HepG2 (cell line): Measurements from ENCODE around the gene ABTB2. TPM values are rescaled to one million over a fixed set of nuclear protein-coding genes. Genes with fewer than 3 reads are reported as not detected.

Experiments
- ARNTL ChIP-seq: sonication (generic); formaldehyde crosslinking; IDR thresholded peaks from 2 replicates; pipeline ENCODE4 v1.4.0; 2020; ENCODE audit warnings: mild to moderate bottlenecking, missing genetic modification reagents
- ASH2L ChIP-seq: fragments of 300-600, 200-600 bp; sonication (generic); IDR thresholded peaks from 2 replicates; pipeline ENCODE4 v1.7.0; 2017; ENCODE audit warnings: low read depth, mild to moderate bottlenecking, moderate library complexity, mixed read lengths, low read length; ENCODE audit not compliant: insufficient read length
- BHLHE40 ChIP-seq: IDR thresholded peaks from 2 replicates; pipeline ENCODE4 v1.6.1; 2011; ENCODE audit warnings: low read length, improper control_type of control experiment
- CBX1 ChIP-seq: IDR thresholded peaks from one replicate; pipeline ENCODE4 v1.6.1; 2016; ENCODE audit warnings: antibody characterized with exemption, low read depth
- CC2D1A ChIP-seq: sonication (generic); formaldehyde crosslinking; IDR thresholded peaks from 2 replicates; pipeline ENCODE4 v1.8.1; 2023; ENCODE audit warnings: mild to moderate bottlenecking, missing genetic modification reagents
- CENPT ChIP-seq: sonication (generic); formaldehyde crosslinking; IDR thresholded peaks from 2 replicates; pipeline ENCODE4 v1.8.0; 2022; ENCODE audit warnings: low read depth, mild to moderate bottlenecking, moderate library complexity, missing genetic modification reagents
- DZIP1 ChIP-seq: sonication (generic); formaldehyde crosslinking; IDR thresholded peaks from 2 replicates; pipeline ENCODE4 v1.5.0; 2020; ENCODE audit warnings: mild to moderate bottlenecking, missing genetic modification reagents
- ELF4 ChIP-seq: sonication (generic); formaldehyde crosslinking; IDR thresholded peaks from 2 replicates; pipeline ENCODE4 v1.5.0; 2020; ENCODE audit warnings: missing genetic modification reagents, mild to moderate bottlenecking, moderate library complexity, borderline replicate concordance
- IKZF4 ChIP-seq: sonication (generic); formaldehyde crosslinking; IDR thresholded peaks from 2 replicates; pipeline ENCODE4 v1.5.1; 2020; ENCODE audit warnings: borderline replicate concordance, mild to moderate bottlenecking, low read depth, missing genetic modification reagents; ENCODE audit errors: not compliant biosample characterization
- IRF1 ChIP-seq: sonication (generic); formaldehyde crosslinking; IDR thresholded peaks from 2 replicates; pipeline ENCODE4 v1.4.0; 2020; ENCODE audit warnings: low read depth, mild to moderate bottlenecking, missing genetic modification reagents
- KDM5A ChIP-seq: fragments of 200-600 bp; sonication (generic); IDR thresholded peaks from 2 replicates; pipeline ENCODE4 v1.7.0; 2018; ENCODE audit warnings: antibody characterized with exemption, mild to moderate bottlenecking, low read length, borderline replicate concordance
- MED1 ChIP-seq: sonication (generic); formaldehyde crosslinking; IDR thresholded peaks from 2 replicates; pipeline ENCODE4 v1.4.0; 2020; ENCODE audit warnings: missing genetic modification reagents
- MIER3 ChIP-seq: IDR thresholded peaks from 2 replicates; pipeline ENCODE4 v1.6.1; 2016; ENCODE audit warnings: missing compliant biosample characterization, borderline replicate concordance
- NFAT5 ChIP-seq: sonication (generic); formaldehyde crosslinking; IDR thresholded peaks from 2 replicates; pipeline ENCODE4 v1.4.0; 2020; ENCODE audit warnings: missing genetic modification reagents
- PLRG1 ChIP-seq: fragments of 450-650 bp; conservative IDR thresholded peaks from 2 replicates; pipeline ENCODE4 v1.6.1; 2016
- SIN3A ChIP-seq: IDR thresholded peaks from 2 replicates; pipeline ENCODE4 v1.6.1; 2011; ENCODE audit warnings: low read depth, mild to moderate bottlenecking, control low read depth, low read length, borderline replicate concordance
- YEATS2 ChIP-seq: sonication (generic); formaldehyde crosslinking; IDR thresholded peaks from 2 replicates; pipeline ENCODE4 v1.4.0; 2020; ENCODE audit warnings: missing genetic modification reagents, borderline replicate concordance
- ZNF468 ChIP-seq: sonication (generic); formaldehyde crosslinking; IDR thresholded peaks from 2 replicates; pipeline ENCODE4 v1.8.0; 2022; ENCODE audit warnings: mild to moderate bottlenecking, moderate library complexity, missing genetic modification reagents
- ZNF589 ChIP-seq: sonication (generic); formaldehyde crosslinking; conservative IDR thresholded peaks from 2 replicates; pipeline ENCODE4 v1.8.0; 2022; ENCODE audit warnings: mild to moderate bottlenecking, moderate library complexity, missing genetic modification reagents
- ZNF615 ChIP-seq: sonication (generic); formaldehyde crosslinking; IDR thresholded peaks from 2 replicates; pipeline ENCODE4 v1.5.0; 2020; ENCODE audit warnings: mild to moderate bottlenecking, missing genetic modification reagents, borderline replicate concordance
- ZNF703 ChIP-seq: sonication (generic); formaldehyde crosslinking; IDR thresholded peaks from 2 replicates; pipeline ENCODE4 v1.5.1; 2020; ENCODE audit warnings: missing genetic modification reagents, mild to moderate bottlenecking, moderate library complexity, borderline replicate concordance
- polyA plus RNA-seq, 8 experiments: library from polyadenylated mRNA; depleted of rRNA in 3 of 8; stranded (reverse) in 7 of 8; unstranded in 1 of 8; fragments of >200 nt; fragmentation: Illumina TruSeq in 4 of 8; extraction: Trizol in 4 of 8; gene quantifications; 2 replicates each; pipeline versions ENCODE4 v1.2.1 to v1.2.3, GENCODE V29; 2011 to 2016; ENCODE audit warnings: low read depth in 4 of 8, missing spikeins in 1 of 8, mixed read lengths in 1 of 8; ENCODE audit not compliant: insufficient read depth in 1 of 8
- total RNA-seq, 5 experiments: library from RNA; depleted of rRNA; stranded (reverse); fragments of >200 nt; fragmentation: Illumina TruSeq; extraction: Trizol; gene quantifications; 2 replicates each; pipeline ENCODE4 v1.2.3, GENCODE V29; 2016; ENCODE audit warnings: low read depth in 1 of 5

Gene ABTB2
- total and polyA plus RNA-seq, 2 of the 13 experiments (the other 11 are each of a cell fraction or from before 2014, with no cell fraction given) = 5.1 to 15.4 TPM

DNA sequence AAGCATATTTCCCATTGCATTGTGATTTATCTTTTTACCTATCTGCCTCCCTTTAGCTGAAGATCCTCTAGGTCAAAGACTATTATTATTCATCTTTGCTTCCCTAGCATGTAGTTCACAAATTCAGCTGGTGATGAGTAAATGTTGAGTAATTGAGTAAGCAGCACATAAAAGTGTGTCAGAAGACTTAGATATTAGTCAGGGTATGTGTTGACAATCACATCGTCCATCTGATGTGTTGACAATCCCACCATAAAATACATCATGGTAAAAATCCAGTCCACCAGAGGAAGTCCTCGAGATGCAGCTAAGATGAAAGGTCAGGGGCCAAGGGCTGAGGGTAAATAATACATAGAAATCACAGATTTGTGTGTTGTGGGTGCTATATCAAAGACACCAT lies 22.9 kb upstream of the ABTB2 start (continued):
- TF ChIP-seq ZNF703 (CRISPR knock-in tag) (no peak), SIN3A (no peak), CENPT (CRISPR knock-in tag) (no peak), MED1 (CRISPR knock-in tag) (peak; percentile 36; the same call in 1 of the 2 replicates), IKZF4 (CRISPR knock-in tag) (no peak), BHLHE40 (no peak), CC2D1A (CRISPR knock-in tag) (no peak), CBX1 (no peak), DZIP1 (CRISPR knock-in tag) (no peak), ASH2L (no peak), ZNF589 (CRISPR knock-in tag) (no peak), NFAT5 (CRISPR knock-in tag) (no peak), YEATS2 (CRISPR knock-in tag) (no peak), ELF4 (CRISPR knock-in tag) (no peak), PLRG1 (no peak), MIER3 (CRISPR knock-in tag) (no peak), ZNF615 (CRISPR knock-in tag) (no peak), IRF1 (no peak), KDM5A (no peak), ARNTL (CRISPR knock-in tag) (no peak), ZNF468 (CRISPR knock-in tag) (no peak)
